22Rv1 (cell line): ENCODE results near the gene LRRC7.
A peak's percentile ranks its signal among the peaks of the same experiment; 100 is the strongest.

Source experiments
- H3K27ac ChIP-seq: fragments of 450-650 bp; 2 replicates; pipeline ENCODE4 v1.5.1; 2017
- CTCF ChIP-seq: fragments of 450-650 bp; IDR thresholded peaks from 2 replicates; pipeline ENCODE4 v1.5.1; 2017; ENCODE audit warnings: mild to moderate bottlenecking
- ZFX ChIP-seq: fragments of 450-650 bp; IDR thresholded peaks from 2 replicates; pipeline ENCODE4 v1.6.1; 2017; ENCODE audit warnings: antibody characterized with exemption, borderline replicate concordance

Gene LRRC7

GRCh38 chr1:69898403-69898947 lies 330.8 kb downstream of the LRRC7 start:
- no peak overlapping the region for H3K27ac ChIP-seq
- TF ChIP-seq CTCF (no peak), ZFX (no peak)

- H3K27ac ChIP-seq, result no peak overlapping the region
- TF ChIP-seq CTCF (no peak), ZFX (no peak)
Measured at GRCh38 chr1:69911301-69911801, 343.6 kb downstream of the LRRC7 start.

- H3K27ac ChIP-seq, result no peak overlapping the region
- TF ChIP-seq ZFX, result no peak
- no peak for TF ChIP-seq CTCF
Measured at GRCh38 chr1:69913977-69914376, 346.3 kb downstream of the LRRC7 start.

GRCh38 chr1:69914976-69915765 lies 347.4 kb downstream of the LRRC7 start:
- 0 out of 2 replicates have a peak overlapping the region, but pooled peaks have one; percentile 4 for H3K27ac ChIP-seq
- TF ChIP-seq ZFX, result no peak
- TF ChIP-seq CTCF, result no peak

- no peak overlapping the region for H3K27ac ChIP-seq
- no peak for TF ChIP-seq CTCF
Measured at GRCh38 chr1:69919129-69919921, 351.6 kb downstream of the LRRC7 start.

- no peak overlapping the region for H3K27ac ChIP-seq
- no peak for TF ChIP-seq ZFX
- no peak for TF ChIP-seq CTCF
Measured at GRCh38 chr1:69919922-69920273, 352.2 kb downstream of the LRRC7 start.
